Thoracic aorta (tissue), 2 donors: ENCODE data around the gene TIMP2. TPM values are rescaled to one million over a fixed set of nuclear protein-coding genes. Genes with fewer than 3 reads are reported as not detected.

Experiments
- ATAC-seq: fragments of 150-250 bp; one replicate; pipeline ENCODE4 v1.8.0; 2017; ENCODE audit warnings: low read depth; ENCODE audit not compliant: insufficient number of reproducible peaks, low FRiP score
- DNase-seq: peaks from one replicate; pipeline ENCODE4 v3.0.0-alpha.2; 2020; ENCODE audit warnings: low spot score
- H3K27ac ChIP-seq, 2 donors: fragments of 200-600 bp; sonication (generic); 1 replicate in 1 of 2; 2 replicates in 1 of 2; pipeline ENCODE4 v1.5.1; 2016; ENCODE audit warnings: mild to moderate bottlenecking in 2 of 2, moderate library complexity in 2 of 2
- H3K27me3 ChIP-seq: fragments of 200-600 bp; sonication (generic); replicated peaks from 2 replicates; pipeline ENCODE4 v1.6.0; 2016; ENCODE audit warnings: mild to moderate bottlenecking; ENCODE audit not compliant: insufficient read depth
- H3K36me3 ChIP-seq: fragments of 200-600 bp; sonication (generic); one replicate; pipeline ENCODE4 v1.5.1; 2016
- H3K4me1 ChIP-seq, 2 donors: fragments of 200-600 bp; sonication (generic); 1 replicate in 1 of 2; 2 replicates in 1 of 2; pipeline versions ENCODE4 v1.5.1 to v1.6.0; 2016; ENCODE audit warnings: low read depth in 2 of 2, mild to moderate bottlenecking in 1 of 2; ENCODE audit not compliant: control insufficient read depth in 1 of 2
- H3K4me3 ChIP-seq: fragments of 200-600 bp; sonication (generic); 2 replicates; pipeline ENCODE4 v1.5.1; 2016; ENCODE audit warnings: mild to moderate bottlenecking
- H3K9me3 ChIP-seq: fragments of 200-600 bp; sonication (generic); 2 replicates; pipeline ENCODE4 v1.5.1; 2016
- total RNA-seq, 2 donors: library from RNA; depleted of rRNA; stranded (reverse); fragments of >200 nt; gene quantifications; one replicate each; pipeline versions ENCODE4 v1.1.0 to v1.2.3, GENCODE V29; 2016
- TF ChIP-seq, protein P1 (sequence below): fragments of 200-600 bp; sonication (generic); IDR thresholded peaks from one replicate; pipeline ENCODE4 v1.5.1; 2019; ENCODE audit warnings: antibody characterized with exemption

TIMP2 gene
- total RNA-seq, 2 donors from 2014 or later, result 475 to 619 TPM

DNA sequence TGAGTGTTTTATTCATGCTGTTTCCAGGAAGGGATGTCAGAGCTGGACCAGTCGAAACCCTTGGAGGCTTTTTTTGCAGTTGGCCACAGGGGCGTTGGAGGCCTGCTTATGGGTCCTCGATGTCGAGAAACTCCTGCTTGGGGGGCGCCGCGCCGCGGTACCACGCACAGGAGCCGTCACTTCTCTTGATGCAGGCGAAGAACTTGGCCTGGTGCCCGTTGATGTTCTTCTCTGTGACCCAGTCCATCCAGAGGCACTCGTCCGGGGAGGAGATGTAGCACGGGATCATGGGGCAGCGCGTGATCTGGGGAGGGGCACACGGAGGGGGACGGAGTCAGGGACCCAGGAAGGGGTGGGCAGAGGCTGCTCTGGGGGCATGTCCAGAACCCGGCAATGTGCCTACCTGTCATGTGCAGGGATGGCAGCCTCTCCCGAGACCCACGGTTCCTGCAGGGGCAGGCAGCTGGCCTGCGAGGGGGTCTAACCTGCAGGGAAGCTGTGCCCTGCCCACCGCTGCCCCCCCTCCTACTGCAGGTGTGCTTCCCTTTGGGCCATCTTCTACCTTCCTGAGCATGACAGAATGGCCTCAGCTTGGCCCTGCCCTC lies 69.5 kb downstream of the TIMP2 start:
- ATAC-seq (no peak), DNase-seq (no peak)
- H3K4me1 ChIP-seq, result no peaks in the 10 kb centered on the region
- peaks cover 44% of the 10 kb centered on the region for H3K36me3 ChIP-seq
- no peak overlapping the region for H3K27ac ChIP-seq
- no peaks in the 10 kb centered on the region for H3K27me3 ChIP-seq
- TF ChIP-seq, protein P1, sequence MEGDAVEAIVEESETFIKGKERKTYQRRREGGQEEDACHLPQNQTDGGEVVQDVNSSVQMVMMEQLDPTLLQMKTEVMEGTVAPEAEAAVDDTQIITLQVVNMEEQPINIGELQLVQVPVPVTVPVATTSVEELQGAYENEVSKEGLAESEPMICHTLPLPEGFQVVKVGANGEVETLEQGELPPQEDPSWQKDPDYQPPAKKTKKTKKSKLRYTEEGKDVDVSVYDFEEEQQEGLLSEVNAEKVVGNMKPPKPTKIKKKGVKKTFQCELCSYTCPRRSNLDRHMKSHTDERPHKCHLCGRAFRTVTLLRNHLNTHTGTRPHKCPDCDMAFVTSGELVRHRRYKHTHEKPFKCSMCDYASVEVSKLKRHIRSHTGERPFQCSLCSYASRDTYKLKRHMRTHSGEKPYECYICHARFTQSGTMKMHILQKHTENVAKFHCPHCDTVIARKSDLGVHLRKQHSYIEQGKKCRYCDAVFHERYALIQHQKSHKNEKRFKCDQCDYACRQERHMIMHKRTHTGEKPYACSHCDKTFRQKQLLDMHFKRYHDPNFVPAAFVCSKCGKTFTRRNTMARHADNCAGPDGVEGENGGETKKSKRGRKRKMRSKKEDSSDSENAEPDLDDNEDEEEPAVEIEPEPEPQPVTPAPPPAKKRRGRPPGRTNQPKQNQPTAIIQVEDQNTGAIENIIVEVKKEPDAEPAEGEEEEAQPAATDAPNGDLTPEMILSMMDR, result no peak
- H3K9me3 ChIP-seq, result no peaks in the 10 kb centered on the region
- no peak overlapping the region for H3K4me3 ChIP-seq

- Histone ChIP-seq H3K27ac (no peak overlapping the region), H3K27me3 (no peaks in the 10 kb centered on the region), H3K36me3 (peaks cover 44% of the 10 kb centered on the region), H3K4me1 (no peaks in the 10 kb centered on the region), H3K9me3 (no peaks in the 10 kb centered on the region), H3K4me3 (no peak overlapping the region)
- DNase-seq (no peak), ATAC-seq (no peak)
- TF ChIP-seq, protein P1, result no peak
These were observed 70.7 kb downstream of the TIMP2 start for GRCh38 chr17:78854508-78854907.

DNA sequence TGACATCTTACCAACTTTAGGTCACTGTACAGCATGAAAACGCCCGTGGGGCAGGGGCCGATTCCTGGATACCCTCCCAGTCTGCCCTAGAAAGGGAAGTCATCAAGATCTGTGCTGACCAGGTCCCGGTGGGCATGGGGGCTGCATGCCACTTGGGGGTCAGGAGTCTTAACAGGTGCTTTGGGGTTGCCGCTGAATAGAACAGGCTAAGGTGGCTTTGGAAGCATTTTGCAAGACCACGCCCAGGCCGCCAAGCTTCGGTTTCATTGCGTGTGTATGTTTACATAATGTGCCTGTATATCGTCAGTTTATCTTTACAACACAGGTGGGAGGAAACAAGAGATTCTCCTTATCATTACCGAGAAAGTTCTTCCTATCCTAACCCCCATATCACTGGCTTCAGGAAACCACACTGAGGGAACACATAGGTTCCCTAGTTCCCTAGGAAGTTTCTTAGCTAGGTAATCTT lies 71.2 kb downstream of the TIMP2 start:
- Histone ChIP-seq H3K27ac (no peak overlapping the region), H3K27me3 (no peaks in the 10 kb centered on the region), H3K4me3 (no peak overlapping the region), H3K4me1 (no peaks in the 10 kb centered on the region), H3K9me3 (no peaks in the 10 kb centered on the region), H3K36me3 (peaks cover 44% of the 10 kb centered on the region)
- DNase-seq (no peak), ATAC-seq (no peak)
- TF ChIP-seq, protein P1, result no peak

- no peak overlapping the region for H3K4me3 ChIP-seq
- no peak for DNase-seq
- no peaks in the 10 kb centered on the region for H3K27me3 ChIP-seq
- no peaks in the 10 kb centered on the region for H3K9me3 ChIP-seq
- ATAC-seq, result no peak
- no peaks in the 10 kb centered on the region for H3K4me1 ChIP-seq
- TF ChIP-seq, protein P1, result no peak
- H3K27ac ChIP-seq, result no peak overlapping the region
- peaks cover 44% of the 10 kb centered on the region for H3K36me3 ChIP-seq
These were observed 72.5 kb downstream of the TIMP2 start for GRCh38 chr17:78852709-78853121.

DNA sequence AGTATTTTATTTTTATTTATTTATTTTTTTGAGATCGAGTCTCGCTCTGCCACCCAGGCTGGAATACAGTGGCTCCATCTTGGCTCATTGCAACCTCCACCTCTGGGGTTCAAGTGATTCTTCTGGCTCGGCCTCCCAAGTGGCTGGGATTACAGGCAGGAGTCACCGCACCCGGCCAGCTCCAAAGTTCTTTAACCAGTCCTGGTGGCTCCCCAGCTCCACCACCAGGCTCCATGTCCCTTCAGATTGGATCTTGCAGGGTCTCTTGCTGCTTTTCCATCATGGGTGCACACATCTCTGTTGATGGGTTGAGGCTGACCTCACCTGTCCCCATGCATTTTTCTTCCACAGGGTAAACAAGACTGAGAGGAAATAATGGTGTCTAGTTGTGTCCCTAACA lies 76.2 kb downstream of the TIMP2 start:
- DNase-seq (no peak), ATAC-seq (no peak)
- Histone ChIP-seq H3K36me3 (peaks cover 11% of the 10 kb centered on the region), H3K4me1 (no peaks in the 10 kb centered on the region), H3K9me3 (no peaks in the 10 kb centered on the region), H3K27ac (no peak overlapping the region), H3K4me3 (no peak overlapping the region), H3K27me3 (no peaks in the 10 kb centered on the region)
- TF ChIP-seq, protein P1, result no peak
